SK-N-SH treated with all-trans-retinoic acid at 6 μM for 48 hours (cell line): Measurements from ENCODE around the gene CDT1.

ENCODE experiments used
- ATAC-seq: fragments of 200-7000 bp; cut with Tn5 transposase; 3 replicates; pipeline ENCODE4 v1.9.1; 2020; ENCODE audit warnings: mild to moderate bottlenecking, moderate library complexity
- BACH2 ChIP-seq: fragments of 250-450 bp; sonication (Bioruptor Pico); IDR thresholded peaks from 2 replicates; pipeline ENCODE4 v1.9.0; 2021; ENCODE audit warnings: mild to moderate bottlenecking, borderline replicate concordance
- CREB5 ChIP-seq: fragments of 250-450 bp; sonication (Bioruptor Pico); IDR thresholded peaks from 2 replicates; pipeline ENCODE4 v1.5.1; 2020; ENCODE audit warnings: low read depth, mild to moderate bottlenecking, moderate library complexity
- CSDC2 ChIP-seq: fragments of 250-450 bp; sonication (Bioruptor Pico); IDR thresholded peaks from 2 replicates; pipeline ENCODE4 v1.5.0; 2020; ENCODE audit warnings: mild to moderate bottlenecking, moderate library complexity
- ESRRG ChIP-seq: fragments of 250-450 bp; sonication (Bioruptor Pico); IDR thresholded peaks from 2 replicates; pipeline ENCODE4 v1.6.1; 2021; ENCODE audit warnings: mild to moderate bottlenecking
- ISL1 ChIP-seq: fragments of 250-450 bp; sonication (Bioruptor Pico); IDR thresholded peaks from 2 replicates; pipeline ENCODE4 v2.1.2; 2022; ENCODE audit warnings: mild to moderate bottlenecking, moderate library complexity
- OSR1 ChIP-seq: fragments of 250-450 bp; sonication (Bioruptor Pico); IDR thresholded peaks from 2 replicates; pipeline ENCODE4 v1.8.0; 2022; ENCODE audit warnings: moderate library complexity, mild to moderate bottlenecking, inconsistent platforms
- POU6F1 ChIP-seq: fragments of 250-450 bp; sonication (Bioruptor Pico); IDR thresholded peaks from 2 replicates; pipeline ENCODE4 v1.8.0; 2021; ENCODE audit warnings: low read depth, mild to moderate bottlenecking, moderate library complexity, borderline replicate concordance
- PPARA ChIP-seq: fragments of 250-450 bp; sonication (Bioruptor Pico); IDR thresholded peaks from 2 replicates; pipeline ENCODE4 v1.5.0; 2020; ENCODE audit warnings: mild to moderate bottlenecking, borderline replicate concordance
- RARB ChIP-seq: fragments of 250-450 bp; sonication (Bioruptor Pico); IDR thresholded peaks from 2 replicates; pipeline ENCODE4 v1.8.0; 2021; ENCODE audit warnings: mild to moderate bottlenecking, moderate library complexity
- TCF4 ChIP-seq: fragments of 250-450 bp; sonication (Bioruptor Pico); IDR thresholded peaks from 2 replicates; pipeline ENCODE4 v1.8.0; 2021; ENCODE audit warnings: mild to moderate bottlenecking, moderate library complexity, borderline replicate concordance
- ZC3H10 ChIP-seq: fragments of 250-450 bp; sonication (Bioruptor Pico); IDR thresholded peaks from 2 replicates; pipeline ENCODE4 v1.5.1; 2021; ENCODE audit warnings: mild to moderate bottlenecking, moderate library complexity
- ZFP3 ChIP-seq: fragments of 250-450 bp; sonication (Bioruptor Pico); IDR thresholded peaks from 2 replicates; pipeline ENCODE4 v1.5.0; 2020; ENCODE audit warnings: mild to moderate bottlenecking, moderate library complexity
- ZNF565 ChIP-seq: fragments of 450-650 bp; formaldehyde crosslinking; conservative IDR thresholded peaks from 2 replicates; pipeline ENCODE4 v1.5.0; 2020; ENCODE audit warnings: low read depth, mild to moderate bottlenecking, moderate library complexity
- ZNF70 ChIP-seq: fragments of 450-650 bp; formaldehyde crosslinking; IDR thresholded peaks from 2 replicates; pipeline ENCODE4 v1.5.0; 2020; ENCODE audit warnings: mild to moderate bottlenecking, moderate library complexity
- TF ChIP-seq, protein P1 (sequence below): fragments of 250-450 bp; sonication (Bioruptor Pico); IDR thresholded peaks from 2 replicates; pipeline ENCODE4 v1.5.1; 2021; ENCODE audit warnings: mild to moderate bottlenecking, moderate library complexity
- TF ChIP-seq, protein P2 (sequence below): fragments of 250-450 bp; sonication (Bioruptor Pico); IDR thresholded peaks from 2 replicates; pipeline ENCODE4 v1.5.0; 2020; ENCODE audit warnings: mild to moderate bottlenecking, moderate library complexity
- TF ChIP-seq, protein P3 (sequence below): fragments of 250-450 bp; sonication (Bioruptor Pico); IDR thresholded peaks from 2 replicates; pipeline ENCODE4 v1.8.0; 2020; ENCODE audit warnings: mild to moderate bottlenecking, moderate library complexity, borderline replicate concordance

The CDT1 gene

DNA sequence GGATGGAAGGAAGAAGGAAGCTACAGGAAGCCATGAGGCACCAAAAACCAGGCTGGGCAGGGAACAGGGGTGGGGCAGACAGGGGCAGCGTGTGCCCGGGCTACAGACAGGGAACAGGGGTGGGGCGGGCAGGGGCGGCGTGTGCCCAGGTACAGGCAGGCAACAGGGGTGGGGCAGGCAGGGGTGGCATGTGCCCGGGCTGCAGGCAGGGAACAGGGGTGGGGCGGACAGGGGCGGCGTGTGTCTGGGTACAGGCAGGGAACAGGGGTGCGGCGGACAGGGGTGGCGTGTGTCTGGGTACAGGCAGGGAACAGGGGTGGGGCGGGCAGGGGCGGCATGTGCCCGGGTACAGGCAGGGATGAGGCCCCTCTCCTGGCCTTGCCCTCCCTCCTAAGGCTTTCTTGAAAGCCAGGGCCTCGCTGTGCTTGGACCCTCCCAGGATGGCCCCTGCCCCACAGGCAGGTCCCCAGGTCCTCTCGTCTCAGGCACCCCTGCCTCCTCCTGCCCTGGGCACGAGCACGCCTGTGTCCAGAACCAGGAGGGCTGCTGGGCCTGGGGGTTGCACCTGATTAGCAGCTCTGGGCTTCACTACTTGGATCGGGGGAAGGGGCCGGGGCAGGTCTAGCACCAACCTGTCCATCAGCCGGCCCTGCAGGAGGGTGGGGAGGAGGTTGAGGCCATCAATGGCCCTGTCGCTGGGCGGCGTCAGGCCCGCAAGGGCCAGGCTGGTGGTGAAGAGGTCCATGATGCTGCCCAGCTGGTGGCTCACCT is 22.7 kb downstream of the CDT1 start:
- ATAC-seq: no peak
- TF ChIP-seq TCF4 (CRISPR knock-in tag) (no peak), ESRRG (CRISPR knock-in tag) (no peak), ZNF565 (no peak), RARB (CRISPR knock-in tag) (no peak)
- TF ChIP-seq, protein P1, sequence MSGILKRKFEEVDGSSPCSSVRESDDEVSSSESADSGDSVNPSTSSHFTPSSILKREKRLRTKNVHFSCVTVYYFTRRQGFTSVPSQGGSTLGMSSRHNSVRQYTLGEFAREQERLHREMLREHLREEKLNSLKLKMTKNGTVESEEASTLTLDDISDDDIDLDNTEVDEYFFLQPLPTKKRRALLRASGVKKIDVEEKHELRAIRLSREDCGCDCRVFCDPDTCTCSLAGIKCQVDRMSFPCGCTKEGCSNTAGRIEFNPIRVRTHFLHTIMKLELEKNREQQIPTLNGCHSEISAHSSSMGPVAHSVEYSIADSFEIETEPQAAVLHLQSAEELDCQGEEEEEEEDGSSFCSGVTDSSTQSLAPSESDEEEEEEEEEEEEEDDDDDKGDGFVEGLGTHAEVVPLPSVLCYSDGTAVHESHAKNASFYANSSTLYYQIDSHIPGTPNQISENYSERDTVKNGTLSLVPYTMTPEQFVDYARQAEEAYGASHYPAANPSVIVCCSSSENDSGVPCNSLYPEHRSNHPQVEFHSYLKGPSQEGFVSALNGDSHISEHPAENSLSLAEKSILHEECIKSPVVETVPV (CRISPR knock-in tag): no peak
- TF ChIP-seq, protein P2, sequence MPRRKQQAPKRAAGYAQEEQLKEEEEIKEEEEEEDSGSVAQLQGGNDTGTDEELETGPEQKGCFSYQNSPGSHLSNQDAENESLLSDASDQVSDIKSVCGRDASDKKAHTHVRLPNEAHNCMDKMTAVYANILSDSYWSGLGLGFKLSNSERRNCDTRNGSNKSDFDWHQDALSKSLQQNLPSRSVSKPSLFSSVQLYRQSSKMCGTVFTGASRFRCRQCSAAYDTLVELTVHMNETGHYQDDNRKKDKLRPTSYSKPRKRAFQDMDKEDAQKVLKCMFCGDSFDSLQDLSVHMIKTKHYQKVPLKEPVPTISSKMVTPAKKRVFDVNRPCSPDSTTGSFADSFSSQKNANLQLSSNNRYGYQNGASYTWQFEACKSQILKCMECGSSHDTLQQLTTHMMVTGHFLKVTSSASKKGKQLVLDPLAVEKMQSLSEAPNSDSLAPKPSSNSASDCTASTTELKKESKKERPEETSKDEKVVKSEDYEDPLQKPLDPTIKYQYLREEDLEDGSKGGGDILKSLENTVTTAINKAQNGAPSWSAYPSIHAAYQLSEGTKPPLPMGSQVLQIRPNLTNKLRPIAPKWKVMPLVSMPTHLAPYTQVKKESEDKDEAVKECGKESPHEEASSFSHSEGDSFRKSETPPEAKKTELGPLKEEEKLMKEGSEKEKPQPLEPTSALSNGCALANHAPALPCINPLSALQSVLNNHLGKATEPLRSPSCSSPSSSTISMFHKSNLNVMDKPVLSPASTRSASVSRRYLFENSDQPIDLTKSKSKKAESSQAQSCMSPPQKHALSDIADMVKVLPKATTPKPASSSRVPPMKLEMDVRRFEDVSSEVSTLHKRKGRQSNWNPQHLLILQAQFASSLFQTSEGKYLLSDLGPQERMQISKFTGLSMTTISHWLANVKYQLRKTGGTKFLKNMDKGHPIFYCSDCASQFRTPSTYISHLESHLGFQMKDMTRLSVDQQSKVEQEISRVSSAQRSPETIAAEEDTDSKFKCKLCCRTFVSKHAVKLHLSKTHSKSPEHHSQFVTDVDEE (CRISPR knock-in tag): no peak

GRCh38 chr16:88827727-88828126 is 24.1 kb downstream of the CDT1 start:
- no peak for ATAC-seq
- no peak for TF ChIP-seq ZNF70 (CRISPR knock-in tag)
- TF ChIP-seq, protein P1 (CRISPR knock-in tag): no peak
- TF ChIP-seq ZNF565: no peak
- no peak for TF ChIP-seq RARB (CRISPR knock-in tag)
- no peak for TF ChIP-seq TCF4 (CRISPR knock-in tag)
- no peak for TF ChIP-seq ISL1 (CRISPR knock-in tag)
- TF ChIP-seq, protein P3, sequence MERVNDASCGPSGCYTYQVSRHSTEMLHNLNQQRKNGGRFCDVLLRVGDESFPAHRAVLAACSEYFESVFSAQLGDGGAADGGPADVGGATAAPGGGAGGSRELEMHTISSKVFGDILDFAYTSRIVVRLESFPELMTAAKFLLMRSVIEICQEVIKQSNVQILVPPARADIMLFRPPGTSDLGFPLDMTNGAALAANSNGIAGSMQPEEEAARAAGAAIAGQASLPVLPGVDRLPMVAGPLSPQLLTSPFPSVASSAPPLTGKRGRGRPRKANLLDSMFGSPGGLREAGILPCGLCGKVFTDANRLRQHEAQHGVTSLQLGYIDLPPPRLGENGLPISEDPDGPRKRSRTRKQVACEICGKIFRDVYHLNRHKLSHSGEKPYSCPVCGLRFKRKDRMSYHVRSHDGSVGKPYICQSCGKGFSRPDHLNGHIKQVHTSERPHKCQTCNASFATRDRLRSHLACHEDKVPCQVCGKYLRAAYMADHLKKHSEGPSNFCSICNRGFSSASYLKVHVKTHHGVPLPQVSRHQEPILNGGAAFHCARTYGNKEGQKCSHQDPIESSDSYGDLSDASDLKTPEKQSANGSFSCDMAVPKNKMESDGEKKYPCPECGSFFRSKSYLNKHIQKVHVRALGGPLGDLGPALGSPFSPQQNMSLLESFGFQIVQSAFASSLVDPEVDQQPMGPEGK: no peak
- TF ChIP-seq CREB5 (CRISPR knock-in tag): no peak
- TF ChIP-seq POU6F1 (CRISPR knock-in tag): no peak
- no peak for TF ChIP-seq ZC3H10 (CRISPR knock-in tag)
- TF ChIP-seq OSR1 (CRISPR knock-in tag): no peak
- no peak for TF ChIP-seq ZFP3 (CRISPR knock-in tag)
- no peak for TF ChIP-seq BACH2 (CRISPR knock-in tag)

- ATAC-seq: no peak
Observed at GRCh38 chr16:88828711-88829110, 25.1 kb downstream of the CDT1 start.

More at GRCh38 chr16:88828711-88829110, 25.1 kb downstream of the CDT1 start:
- TF ChIP-seq CSDC2 (CRISPR knock-in tag) (no peak), BACH2 (CRISPR knock-in tag) (no peak), TCF4 (CRISPR knock-in tag) (no peak), PPARA (no peak), ISL1 (CRISPR knock-in tag) (no peak)
